NCI-H1694 (cell line): ENCODE measurements around the gene PICK1.
A peak's percentile ranks its signal among the peaks of the same experiment; 100 is the strongest.
"Not testable (repeated sequence)": the region's sequence is repeated elsewhere in the genome, so short reads cannot be mapped to it uniquely, and the experiment has no call there.

Experiments used
- DNase-seq: peaks from one replicate; lab custom pipeline; 2025; lab: John Stamatoyannopoulos, UW

PICK1 gene

DNA sequence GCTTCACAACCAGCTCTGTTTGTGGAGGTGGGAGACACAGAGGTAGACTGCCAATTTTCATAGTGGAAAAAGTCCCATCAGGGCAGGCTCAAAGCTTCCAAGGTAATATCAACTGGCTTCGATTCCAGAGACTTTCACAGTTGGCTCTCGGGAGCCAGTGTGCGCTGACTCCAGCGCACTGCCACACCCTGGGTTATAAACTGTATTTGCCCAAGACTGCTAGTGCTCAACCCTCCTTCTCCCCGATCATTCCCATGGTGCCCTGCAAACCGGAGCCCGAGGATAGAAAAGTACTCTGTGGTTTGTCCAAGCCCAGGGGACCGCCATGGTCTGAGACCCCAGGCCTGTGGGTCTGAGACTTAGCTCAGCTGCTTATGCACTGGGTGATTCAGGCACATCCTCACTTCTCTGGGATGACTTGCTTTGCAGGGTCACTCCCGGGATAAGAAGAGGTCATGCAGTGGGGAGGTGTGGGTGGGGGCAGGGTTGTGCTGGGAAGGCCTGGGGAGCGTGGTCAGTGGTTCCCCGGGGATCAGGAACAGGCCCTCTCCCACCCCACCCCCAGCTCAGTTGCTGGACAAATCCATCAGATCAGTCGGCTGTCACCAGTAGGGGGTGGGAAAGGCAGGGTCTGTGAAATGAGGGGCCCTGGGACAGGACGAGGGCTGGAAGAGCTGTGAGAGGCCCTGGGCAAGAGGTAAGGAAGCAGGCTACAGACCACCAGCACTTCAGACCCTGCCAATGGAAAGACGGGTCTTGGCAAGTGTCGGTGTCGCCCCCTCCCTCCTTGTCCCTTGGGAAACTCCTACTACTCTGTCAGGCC is 26.7 kb upstream of the PICK1 start:
- no peak for DNase-seq

DNA sequence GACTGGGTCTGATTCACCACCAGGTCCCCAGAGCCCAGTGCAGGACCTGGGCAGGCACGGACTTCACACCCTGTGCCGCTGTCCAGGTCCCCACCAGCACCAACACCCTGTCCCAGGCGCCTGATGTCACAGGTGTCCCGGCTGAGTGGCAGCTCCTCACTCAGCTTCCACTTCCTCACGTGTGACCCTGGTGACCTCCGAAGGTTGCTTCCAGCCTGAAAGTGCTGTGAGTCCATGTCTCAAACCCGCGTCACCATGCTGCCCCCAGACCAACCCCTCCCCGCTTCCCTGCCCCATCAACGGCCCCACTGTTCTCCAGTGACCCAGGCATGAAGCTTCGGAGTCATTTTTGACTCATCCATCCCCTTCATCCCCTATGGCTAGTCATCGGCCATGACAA is 25.7 kb upstream of the PICK1 start:
- DNase-seq: no peak

DNA sequence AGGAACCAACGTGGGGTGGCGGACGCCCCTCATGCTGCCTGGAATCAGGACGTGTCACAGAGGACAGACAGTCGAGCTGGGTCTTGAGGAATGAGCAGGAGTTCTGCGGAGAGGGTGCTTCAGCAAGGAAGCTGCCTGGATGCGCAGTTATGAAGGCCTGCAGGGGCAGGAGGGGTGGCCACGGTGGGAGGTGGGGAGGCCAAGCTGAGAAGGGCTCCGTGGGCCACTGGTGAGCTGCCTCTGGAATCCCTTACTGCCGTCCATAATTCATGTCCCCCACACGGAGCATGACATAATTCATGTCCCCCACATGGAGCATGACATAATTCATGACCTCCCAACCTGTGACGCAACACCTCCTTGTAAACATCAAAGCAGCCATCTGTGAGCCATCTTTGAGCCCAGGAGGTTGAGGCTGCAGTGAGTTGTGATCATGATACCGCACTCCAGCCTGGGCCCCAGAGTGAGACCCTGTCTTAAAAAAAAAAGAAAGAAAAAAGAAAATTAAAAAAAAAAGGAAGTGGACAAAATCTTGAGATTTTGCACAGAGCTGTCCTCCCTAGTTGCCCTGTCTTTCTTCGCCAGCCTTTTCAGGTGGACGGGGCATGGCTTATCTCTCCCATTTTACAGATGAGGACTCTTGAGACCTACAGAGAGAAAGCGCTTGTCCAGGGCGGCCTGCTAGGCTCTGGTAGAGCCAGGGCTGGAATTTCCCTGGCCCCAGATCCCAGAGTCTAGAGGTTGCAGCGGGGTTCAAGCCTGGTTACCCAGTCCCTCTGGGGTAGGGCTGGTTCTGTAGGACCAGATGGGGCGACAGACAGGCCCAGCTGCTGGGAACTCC is 24.3 kb upstream of the PICK1 start:
- DNase-seq: no peak

DNA sequence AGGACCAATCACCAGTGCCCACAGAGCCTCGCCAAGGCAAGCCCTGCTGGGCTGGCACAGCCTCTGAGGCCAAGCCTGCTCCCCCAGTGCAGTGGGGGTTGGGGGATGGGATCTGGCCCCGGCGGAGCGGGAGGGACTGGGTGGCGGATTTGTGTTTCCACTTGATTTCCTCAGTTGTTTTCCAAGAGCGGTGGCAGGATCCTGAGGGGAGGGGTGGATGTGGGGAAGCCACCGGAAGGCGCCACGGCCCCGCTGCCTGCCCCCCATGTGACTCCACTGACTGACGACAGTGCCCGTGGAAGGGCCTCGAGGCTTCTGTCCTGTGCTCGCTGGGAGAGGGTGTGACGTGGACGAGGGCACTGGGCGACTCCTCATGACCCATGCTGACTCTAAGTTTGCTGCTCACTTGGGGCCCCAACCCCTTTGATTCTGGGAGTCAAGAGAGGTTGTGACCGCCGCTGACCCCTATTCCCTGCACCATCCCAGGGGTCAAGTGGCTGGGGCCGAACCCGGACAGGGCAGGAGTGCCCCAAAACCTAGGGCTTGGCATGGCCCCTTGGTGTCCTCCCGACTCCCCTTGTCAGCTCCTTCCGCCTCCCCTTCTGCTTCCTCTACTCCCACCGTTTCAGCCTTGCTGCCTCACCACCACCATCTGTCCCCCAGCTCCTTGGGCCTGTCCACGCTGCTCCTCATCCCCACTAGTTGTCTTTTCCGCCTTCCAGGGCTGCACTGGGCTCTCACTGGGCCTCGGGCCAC is 23.5 kb upstream of the PICK1 start:
- DNase-seq: peak; percentile 59

DNA sequence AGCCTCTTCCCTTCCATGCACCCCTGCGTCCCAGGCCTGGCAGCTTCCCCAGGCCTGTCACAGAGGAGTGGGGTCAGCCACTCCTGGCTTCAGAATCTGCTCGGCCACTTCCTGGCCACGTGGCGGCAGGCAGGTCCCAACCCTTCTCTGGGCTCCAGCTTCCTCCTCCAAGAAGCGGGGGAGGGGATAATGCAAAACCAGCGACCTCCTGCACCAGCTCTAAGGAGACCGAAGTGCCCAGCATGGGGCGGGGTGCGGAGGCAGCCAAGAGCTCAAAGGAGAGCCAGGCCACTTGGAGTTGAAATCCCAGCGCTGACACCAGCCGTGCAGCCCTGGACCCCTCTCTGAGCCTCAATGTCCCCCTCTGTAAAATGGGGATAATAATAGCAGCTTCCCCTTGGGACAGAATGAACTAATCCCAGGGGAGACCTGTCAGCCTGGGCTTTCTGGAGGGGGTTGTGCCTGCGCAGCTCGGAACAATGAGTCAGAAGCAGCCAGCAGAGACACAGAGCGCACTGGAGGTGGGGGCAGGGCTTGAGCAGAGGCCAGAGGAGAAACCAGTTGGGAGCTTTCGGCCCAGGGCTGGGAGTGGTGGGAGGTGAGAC is 22.8 kb upstream of the PICK1 start:
- no peak for DNase-seq

DNA sequence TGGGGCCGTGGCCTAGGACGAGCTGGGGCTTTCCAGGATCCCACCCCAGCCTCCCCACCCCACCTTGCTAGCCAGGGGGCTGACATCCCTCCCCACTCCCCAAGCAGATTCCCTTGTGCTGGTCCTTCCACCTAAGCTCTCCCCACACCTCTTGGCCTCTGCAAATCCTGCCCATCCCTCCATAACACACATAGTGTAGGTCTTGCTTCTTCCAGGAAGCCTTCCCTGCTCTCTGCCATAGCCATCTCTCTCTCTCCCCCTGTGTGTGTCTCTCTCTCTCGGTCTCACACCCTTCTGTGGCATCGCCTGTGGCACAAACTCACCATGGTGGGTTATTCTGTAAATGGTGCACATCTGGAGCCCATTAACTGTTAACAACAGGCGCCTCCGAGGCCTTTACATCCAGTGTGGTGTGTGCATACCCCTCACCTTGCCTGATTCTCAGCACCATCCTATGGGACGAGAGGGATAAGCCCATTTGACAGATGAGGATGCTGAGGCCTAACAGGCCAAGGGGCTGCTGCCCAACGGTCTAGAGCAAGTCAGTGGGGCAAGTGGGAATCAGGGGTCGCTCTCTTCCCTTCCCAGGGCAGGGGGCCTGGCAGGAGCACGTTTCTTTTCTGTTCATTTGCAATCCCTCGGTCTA is 22.2 kb upstream of the PICK1 start:
- no peak for DNase-seq

DNA sequence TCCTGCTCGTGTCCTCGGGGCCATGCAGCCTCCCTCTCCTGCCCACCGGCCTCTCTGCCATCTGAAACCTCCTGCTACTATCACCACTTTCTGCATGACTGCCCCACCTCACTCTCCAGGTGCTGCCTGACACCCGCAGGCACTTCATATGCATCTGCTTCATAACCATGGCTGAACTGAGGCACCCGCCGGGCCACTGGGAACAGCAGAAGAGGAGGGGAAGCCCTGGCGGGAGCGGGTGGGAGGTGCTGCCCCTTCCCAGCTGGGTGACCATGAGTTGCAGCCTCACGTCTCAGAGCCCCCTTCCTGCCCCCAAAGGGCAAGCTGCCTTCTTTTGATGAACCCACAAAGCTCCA is 21.7 kb upstream of the PICK1 start:
- no peak for DNase-seq

DNA sequence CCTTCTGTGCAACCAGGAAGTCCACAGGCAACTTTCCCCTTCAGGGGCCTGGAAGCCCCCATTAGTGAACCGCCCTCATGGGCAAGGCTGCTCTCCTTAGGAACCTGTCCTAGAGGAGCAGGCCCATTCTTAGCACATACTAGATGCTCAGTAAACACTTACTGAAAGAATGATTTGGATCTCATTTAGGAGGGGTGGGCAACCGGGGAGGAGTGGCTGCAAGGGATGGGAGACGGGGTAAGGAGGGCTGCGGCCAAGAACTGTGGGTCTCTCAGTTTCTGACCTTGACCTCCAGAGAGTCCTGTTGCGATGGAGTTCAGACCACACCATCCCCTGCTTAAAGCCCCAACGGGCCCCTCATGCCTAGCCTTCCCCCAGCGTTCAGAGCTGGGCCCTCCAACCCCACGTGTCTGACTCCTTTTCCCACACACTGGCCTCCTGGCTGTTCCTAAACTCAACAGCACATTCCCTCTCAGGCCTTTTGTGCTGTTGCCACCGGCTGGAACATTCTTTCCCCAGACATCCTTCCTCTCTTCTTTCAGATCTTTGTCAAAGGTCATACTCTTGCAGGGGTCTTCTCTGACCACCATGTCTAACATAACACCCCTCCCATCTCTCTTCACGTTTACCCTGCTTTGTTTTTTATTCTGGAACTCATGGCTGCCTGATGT is 20.7 kb upstream of the PICK1 start:
- no peak for DNase-seq

DNA sequence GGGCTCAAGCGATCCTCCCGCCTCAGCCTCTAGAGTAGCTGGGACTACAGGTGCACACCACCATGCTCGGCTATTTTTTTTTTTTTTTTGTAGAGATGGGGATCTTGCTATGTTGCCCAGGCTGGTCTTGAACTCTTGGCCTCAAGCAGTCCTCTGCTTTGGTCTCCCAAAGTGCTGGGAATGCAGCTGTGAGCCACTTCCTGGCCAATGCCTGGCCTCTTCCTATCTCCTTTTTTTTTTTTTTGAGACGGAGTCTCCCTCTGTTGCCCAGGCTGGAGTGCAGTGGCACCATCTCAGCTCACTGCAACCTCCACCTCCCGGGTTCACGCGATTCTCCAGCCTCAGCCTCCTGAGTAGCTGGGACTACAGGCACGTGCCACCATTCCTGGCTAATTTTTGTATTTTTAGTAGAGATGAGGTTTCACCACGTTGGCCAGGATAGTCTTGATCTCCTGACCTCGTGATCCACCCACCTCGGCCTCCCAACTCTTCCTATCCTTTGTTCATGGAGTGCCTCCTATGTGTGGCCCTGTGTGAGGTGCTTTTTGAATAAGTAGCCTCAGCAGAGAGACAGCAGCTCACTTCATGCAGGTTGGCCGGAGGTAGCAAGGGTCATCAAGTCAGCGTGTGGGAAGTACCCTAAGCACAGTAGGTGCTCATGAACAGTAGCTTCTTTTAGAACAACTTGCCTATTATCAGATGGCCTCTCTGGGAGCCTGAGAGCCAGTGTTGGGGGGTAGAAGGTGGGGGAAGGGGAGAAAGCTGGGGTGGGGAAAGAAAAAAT is 19.6 kb upstream of the PICK1 start:
- not testable (repeated sequence) for DNase-seq

DNA sequence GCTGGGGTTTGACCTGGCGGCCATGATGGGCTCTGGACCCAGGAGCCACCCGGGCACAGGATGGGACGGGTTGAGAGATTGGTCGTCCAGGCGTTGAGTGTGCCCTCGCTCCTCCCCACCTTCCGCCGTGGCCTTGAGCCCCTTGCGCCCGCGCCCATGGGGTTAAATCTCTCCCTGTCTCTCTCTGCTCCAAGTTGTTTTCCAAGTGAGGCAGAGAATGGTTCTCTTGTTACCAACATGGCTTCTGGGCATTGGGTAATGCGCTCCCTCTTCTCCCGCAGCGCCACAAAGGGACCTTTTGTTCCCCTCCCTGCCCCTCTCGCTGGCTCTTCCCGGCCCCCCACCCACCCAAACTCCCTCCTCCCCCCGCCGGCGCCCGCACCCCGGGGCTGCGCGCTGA is 18.8 kb upstream of the PICK1 start:
- no peak for DNase-seq

DNA sequence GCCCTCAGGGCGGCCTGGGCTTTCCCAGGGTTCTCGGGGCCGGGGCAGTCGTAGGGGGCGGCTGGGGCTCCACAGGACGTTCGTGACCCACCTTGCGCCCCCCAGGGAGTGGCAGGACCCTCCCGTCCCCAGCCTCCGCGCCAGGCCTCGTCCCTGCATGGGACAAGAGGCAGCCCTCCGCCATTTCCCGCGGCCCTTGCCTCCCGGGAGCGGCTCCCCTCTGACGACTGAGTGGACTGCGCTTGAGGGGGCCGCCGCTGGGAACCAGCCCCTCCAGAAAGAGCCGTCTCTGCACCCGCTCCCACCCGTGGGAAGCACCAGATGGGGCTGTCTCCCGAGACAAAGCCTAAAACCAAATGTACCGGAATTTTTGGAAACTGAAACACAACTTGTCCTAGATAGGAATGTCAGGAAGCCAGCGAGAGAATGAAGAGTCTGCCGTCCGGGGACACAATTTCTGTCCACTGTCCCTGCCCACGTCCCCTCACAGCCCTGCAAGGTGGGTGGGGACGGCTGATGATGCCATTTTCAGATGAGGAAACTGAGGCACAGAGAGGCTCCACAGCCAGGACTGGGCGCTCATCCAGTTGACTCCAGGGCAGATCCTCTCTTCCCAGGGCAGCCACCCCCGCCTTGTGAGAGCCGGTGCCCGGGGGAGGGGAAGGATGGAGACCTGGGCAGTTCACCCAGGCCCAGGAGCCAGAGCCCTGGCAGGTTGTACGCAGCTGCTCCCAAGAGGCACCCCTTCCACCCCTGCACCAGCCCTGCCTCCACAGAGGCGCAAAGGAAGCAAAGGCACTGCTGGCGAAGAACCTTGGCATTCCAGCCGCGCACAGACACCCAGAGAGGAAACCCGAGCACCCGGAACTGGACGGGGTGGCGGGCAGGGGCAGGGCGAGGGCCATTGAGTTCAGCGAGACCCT is 18.1 kb upstream of the PICK1 start:
- DNase-seq: no peak

DNA sequence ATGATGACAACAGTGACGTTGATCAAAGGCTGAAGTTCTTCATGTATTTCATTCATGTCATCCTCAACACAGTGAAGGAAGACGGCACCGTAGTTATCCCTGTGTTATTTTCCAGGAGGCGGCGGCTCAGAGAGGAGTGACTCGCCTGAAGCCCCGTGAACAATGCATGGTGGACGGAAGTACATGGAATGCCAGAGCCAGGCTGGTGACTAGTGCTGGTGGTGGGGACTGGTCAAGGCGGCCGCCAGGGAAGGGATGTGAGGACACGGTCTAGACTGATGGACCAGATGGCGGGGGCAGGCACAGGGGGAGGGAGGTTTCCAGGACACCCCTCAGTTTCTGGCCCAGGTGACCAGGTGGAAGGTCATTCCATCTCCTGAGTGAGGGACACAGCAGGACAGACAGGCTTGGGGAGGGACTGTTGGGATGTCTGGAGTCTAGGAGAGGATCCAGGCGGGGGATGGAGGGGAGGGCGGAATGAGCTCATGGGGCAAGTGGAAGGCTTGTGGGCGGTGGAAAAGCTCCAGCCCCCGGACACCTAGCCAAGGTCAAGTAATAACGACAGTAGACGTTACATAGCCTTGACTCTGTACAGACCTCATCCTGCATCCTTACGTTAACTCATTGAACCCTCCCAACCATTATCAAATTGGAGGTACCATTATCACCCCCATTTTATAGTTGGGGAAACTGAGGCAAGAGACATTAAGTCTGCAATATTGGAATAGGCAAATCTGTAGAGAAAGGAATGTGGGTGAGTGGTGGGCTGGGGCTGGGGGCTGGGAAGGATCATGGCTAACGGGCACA is 16.0 kb upstream of the PICK1 start:
- no peak for DNase-seq

DNA sequence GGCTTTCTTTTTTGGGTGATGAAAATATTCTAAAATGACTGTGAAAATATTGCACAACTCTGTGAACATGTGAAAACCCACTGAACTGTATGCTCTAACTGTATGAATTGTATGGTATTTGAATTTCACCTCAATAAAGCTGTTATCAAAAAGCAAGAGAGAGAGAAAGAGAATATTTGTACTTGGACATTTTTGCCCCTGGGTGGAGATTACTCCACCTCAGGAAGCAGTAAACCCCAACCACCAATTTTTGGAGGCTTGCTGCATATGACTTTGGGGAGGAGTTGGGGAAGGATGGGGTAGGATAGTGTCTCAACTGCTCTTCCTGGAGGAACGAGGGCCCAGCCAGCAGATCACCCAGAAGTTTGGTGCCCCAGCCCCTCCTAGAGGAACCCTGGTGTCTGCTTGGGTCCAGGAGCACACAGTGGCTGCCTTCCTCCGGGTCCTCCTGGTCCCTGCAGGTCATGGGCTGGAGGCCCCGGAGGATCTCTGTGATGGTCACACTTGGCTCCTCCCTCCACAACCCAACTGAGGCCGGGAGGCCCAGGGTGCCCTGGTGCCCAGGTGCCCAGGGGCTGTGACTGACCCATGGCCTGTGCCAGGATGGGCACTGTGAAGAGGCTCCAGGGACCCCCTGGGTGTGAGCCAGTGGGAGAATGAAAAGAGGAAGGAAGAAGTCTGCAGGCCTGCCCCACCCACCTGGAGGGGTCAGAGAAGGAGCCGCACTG is 15.3 kb upstream of the PICK1 start:
- DNase-seq: no peak

DNA sequence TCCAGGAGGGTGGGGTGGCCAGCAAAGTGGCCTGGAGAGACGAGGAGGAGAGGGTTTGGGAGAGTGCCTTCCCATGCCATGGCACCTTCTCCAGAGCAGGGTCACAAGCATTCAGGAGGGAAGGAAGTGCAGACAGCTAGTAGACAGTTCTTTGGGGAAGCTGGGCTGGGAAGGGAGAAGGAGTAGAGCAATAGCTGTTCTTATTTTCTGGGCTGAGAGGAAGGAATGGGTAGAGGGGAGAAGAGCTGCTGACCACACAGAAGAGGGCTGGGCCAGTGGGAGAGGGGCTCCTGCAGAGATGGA is 14.8 kb upstream of the PICK1 start:
- DNase-seq: no peak

DNA sequence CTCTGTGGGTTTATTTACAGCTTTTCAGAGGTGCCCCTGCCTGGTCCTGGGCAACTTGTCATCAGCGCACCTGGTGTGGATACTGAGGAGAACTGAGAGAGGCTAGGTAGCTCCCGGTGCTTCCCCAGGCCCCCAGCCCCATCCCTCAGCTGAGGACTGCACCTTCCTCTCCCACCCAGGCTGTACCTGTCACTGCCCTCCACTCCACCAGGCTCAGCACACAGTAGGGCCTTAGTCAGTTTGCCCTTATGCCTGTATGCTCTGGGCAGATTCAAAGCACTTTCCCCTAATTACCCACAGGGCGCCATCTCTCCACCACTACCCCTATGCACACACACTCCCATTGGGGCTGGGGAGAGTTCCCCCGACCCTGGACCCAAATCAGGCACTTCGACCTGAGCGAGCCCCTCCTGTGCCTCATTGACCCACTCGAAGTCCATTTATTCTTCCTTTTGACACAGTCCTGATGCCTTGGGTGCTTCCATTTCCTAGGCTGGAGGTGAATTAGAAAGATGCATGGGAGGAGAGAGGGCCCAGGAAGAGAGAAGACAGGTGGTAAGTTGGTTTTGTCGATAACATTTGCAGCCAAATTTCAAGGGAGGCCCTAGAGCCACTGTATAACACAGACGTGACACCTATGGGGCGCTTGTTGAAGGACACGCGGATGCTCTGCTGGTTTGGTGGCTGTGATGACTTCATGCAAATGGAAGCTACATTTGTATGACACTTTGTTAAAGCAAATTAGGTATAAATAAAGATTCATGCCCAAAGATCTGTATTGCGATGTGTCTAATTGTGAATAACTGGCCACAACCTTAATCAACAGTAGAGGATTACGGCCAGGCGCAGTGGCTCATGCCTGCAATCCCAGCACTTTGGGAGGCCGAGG is 13.8 kb upstream of the PICK1 start:
- no peak for DNase-seq

DNA sequence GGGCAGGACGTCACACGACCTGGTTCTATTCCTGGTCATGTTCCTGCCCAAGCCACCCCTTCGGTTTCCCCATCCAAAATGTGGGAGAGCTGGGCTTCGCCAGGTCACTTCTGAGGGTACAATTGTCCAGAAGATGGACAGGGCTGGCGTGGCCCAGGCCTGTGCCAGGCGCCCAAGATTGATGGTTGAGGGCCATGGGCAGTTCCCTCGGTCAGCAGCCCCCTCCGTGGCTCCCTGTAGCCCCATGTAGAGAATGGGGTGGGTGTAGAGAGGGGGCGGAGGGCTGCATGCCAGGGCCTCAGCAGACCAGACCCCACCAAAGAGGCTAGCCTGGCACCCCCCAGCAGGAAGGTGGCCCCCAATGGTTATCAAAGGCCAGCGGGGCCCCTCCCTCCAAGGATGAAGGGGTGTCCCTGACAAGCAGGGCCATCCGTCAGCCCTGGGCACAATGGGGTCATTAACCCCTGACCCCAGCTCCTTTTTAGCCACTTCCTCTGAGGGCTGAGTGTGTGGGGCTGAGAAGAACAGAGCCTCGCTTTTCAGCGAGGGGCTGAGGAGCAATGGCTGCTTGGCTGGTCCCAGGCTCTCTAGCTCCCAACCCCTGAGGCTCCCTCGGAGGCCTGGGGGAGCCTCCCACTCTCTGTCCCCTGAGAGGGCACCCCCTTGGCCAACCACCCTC is 11.0 kb upstream of the PICK1 start:
- DNase-seq: no peak
